ENCODE measurements around the gene PFKM. TPM values are rescaled to one million over a fixed set of nuclear protein-coding genes. Genes with fewer than 3 reads are reported as not detected.

The PFKM gene
- total RNA-seq, 2 donors from 2014 or later = 90.0 to 107 TPM

GRCh38 chr12:48183091-48183875 is 64.1 kb downstream of the PFKM start, which contains the start of gene CCDC184:
TSS of gene CCDC184 (plus strand) at chr12:48183644. CDS start at chr12:48184123, 479 bp downstream.
- H3K4me3 Mint-ChIP-seq = peak within 1 kb of the TSS; percentile 66
- H3K9me3 Mint-ChIP-seq = no peaks in the 10 kb centered on the region
- no peaks in the 10 kb centered on the region for H3K4me1 Mint-ChIP-seq
- peaks cover 100% of the 10 kb centered on the region for H3K27me3 Mint-ChIP-seq (ENCODE audit: insufficient read depth)
- H3K36me3 ChIP-seq (ENCODE audit: control insufficient read depth, insufficient read depth, low read length) = no peaks in the 10 kb centered on the region
- 1% methylated on average over 22 to 61 of the region's 61 CpGs for WGBS, 2 experiments (ENCODE audit: insufficient coverage in 1 of 2, insufficient read length in 1 of 2)
- TF ChIP-seq CTCF (conservative IDR thresholded peaks at IDR 0.05) = peak; percentile 49
- H3K27ac Mint-ChIP-seq = no peak within 1 kb of the TSS
- H3K4me1 ChIP-seq (ENCODE audit: control insufficient read depth, insufficient read depth, low read length) = no peaks in the 10 kb centered on the region
- peak within 1 kb of the TSS; percentile 39 for H3K9ac ChIP-seq (ENCODE audit: extremely low read depth, low read length, poor library complexity, severe bottlenecking)
- H3K27me3 ChIP-seq (ENCODE audit: control insufficient read depth, insufficient read depth, low read length, poor library complexity, severe bottlenecking) = peaks cover 100% of the 10 kb centered on the region
- H3K9me3 ChIP-seq (ENCODE audit: control insufficient read depth, low read length) = no peaks in the 10 kb centered on the region
- DNase-seq = peak; percentile 93
- H3K36me3 Mint-ChIP-seq (ENCODE audit: low read depth) = no peaks in the 10 kb centered on the region
- H3K27ac ChIP-seq (ENCODE audit: low read depth, low read length) = peak within 1 kb of the TSS; percentile 85
- H3K4me3 ChIP-seq (ENCODE audit: low read length) = peak within 1 kb of the TSS; percentile 83

GRCh38 chr12:48183876-48184548 is 64.8 kb downstream of the PFKM start:
- no peaks in the 10 kb centered on the region for H3K4me1 ChIP-seq (ENCODE audit: control insufficient read depth, insufficient read depth, low read length)

GRCh38 chr12:48184549-48184922 is 65.4 kb downstream of the PFKM start:
- peaks cover 100% of the 10 kb centered on the region for H3K27me3 Mint-ChIP-seq (ENCODE audit: insufficient read depth)
- no peaks in the 10 kb centered on the region for H3K4me1 Mint-ChIP-seq
- no peak for TF ChIP-seq CTCF (conservative IDR thresholded peaks at IDR 0.05)
- no peak overlapping the region for H3K27ac Mint-ChIP-seq
- Histone ChIP-seq H3K9me3 (ENCODE audit: control insufficient read depth, low read length) (no peaks in the 10 kb centered on the region), H3K9ac (ENCODE audit: extremely low read depth, low read length, poor library complexity, severe bottlenecking) (no peak overlapping the region), H3K27me3 (ENCODE audit: control insufficient read depth, insufficient read depth, low read length, poor library complexity, severe bottlenecking) (peaks cover 99% of the 10 kb centered on the region), H3K27ac (ENCODE audit: low read depth, low read length) (no peak overlapping the region), H3K36me3 (ENCODE audit: control insufficient read depth, insufficient read depth, low read length) (no peaks in the 10 kb centered on the region), H3K4me3 (ENCODE audit: low read length) (no peak overlapping the region), H3K4me1 (ENCODE audit: control insufficient read depth, insufficient read depth, low read length) (no peaks in the 10 kb centered on the region)
- no peak overlapping the region for H3K4me3 Mint-ChIP-seq
- 18 to 40% methylated on average over 3 to 20 of the region's 20 CpGs for WGBS, 2 experiments (ENCODE audit: insufficient coverage in 1 of 2, insufficient read length in 1 of 2)
- no peaks in the 10 kb centered on the region for H3K36me3 Mint-ChIP-seq (ENCODE audit: low read depth)
- H3K9me3 Mint-ChIP-seq = no peaks in the 10 kb centered on the region
- peak; percentile 63 for DNase-seq

More at GRCh38 chr12:48183876-48184548, 64.8 kb downstream of the PFKM start:
- H3K27ac Mint-ChIP-seq = no peak overlapping the region
- peak; percentile 79 for DNase-seq
- 7 to 18% methylated on average over 20 to 61 of the region's 61 CpGs for WGBS, 2 experiments (ENCODE audit: insufficient coverage in 1 of 2, insufficient read length in 1 of 2)
- H3K36me3 Mint-ChIP-seq (ENCODE audit: low read depth) = no peaks in the 10 kb centered on the region
- H3K27me3 ChIP-seq (ENCODE audit: control insufficient read depth, insufficient read depth, low read length, poor library complexity, severe bottlenecking) = peaks cover 100% of the 10 kb centered on the region
- TF ChIP-seq CTCF (conservative IDR thresholded peaks at IDR 0.05) = no peak
- H3K27me3 Mint-ChIP-seq (ENCODE audit: insufficient read depth) = peaks cover 100% of the 10 kb centered on the region
- H3K4me1 Mint-ChIP-seq = no peaks in the 10 kb centered on the region
- peak overlapping the region; percentile 39 for H3K9ac ChIP-seq (ENCODE audit: extremely low read depth, low read length, poor library complexity, severe bottlenecking)
- no peaks in the 10 kb centered on the region for H3K9me3 ChIP-seq (ENCODE audit: control insufficient read depth, low read length)
- no peak overlapping the region for H3K27ac ChIP-seq (ENCODE audit: low read depth, low read length)
- H3K4me3 ChIP-seq (ENCODE audit: low read length) = peak overlapping the region; percentile 83
- peak overlapping the region; percentile 66 for H3K4me3 Mint-ChIP-seq
- no peaks in the 10 kb centered on the region for H3K9me3 Mint-ChIP-seq
- H3K36me3 ChIP-seq (ENCODE audit: control insufficient read depth, insufficient read depth, low read length) = no peaks in the 10 kb centered on the region

Data from endodermal cell (in vitro differentiated cells).